Astrocyte of the spinal cord (primary cell): ENCODE data around the gene OR52H1.

Experiments
- DNase-seq: peaks from one replicate; pipeline ENCODE4 v3.0.0; 2011; ENCODE audit warnings: low read depth, low spot score
- H3K4me3 ChIP-seq: 2 replicates; pipeline ENCODE4 v1.5.1; 2011; ENCODE audit warnings: low read depth, mild to moderate bottlenecking, low read length, moderate library complexity
- in situ Hi-C: cut with HindIII; loops from 2 replicates; pipeline ENCODE4 v1.10.0; 2017; ENCODE audit warnings: low sequenced_read_pairs
- TF ChIP-seq, protein P1 (sequence below): IDR thresholded peaks from 2 replicates; pipeline ENCODE4 v1.5.1; 2012; ENCODE audit warnings: low read depth, mild to moderate bottlenecking, low read length, inconsistent platforms

The OR52H1 gene

DNA sequence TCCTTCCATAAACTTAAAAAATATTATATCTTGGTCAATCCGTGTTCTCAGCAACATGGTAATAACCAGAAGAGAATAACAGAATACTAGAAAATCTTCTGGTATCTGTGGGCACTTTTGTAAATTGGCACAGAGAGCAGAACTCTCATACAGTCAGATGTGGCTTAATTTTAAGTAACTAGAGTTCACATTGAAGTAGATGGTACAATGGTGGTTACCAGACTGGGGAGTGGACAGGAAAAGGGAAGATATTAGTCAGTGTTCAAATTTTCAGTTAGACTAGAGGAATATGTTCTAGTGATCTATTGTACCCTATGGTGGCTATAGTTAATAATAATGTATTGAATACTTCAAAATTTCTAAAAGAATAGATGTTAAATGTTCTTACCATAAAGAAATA lies 6.9 kb downstream of the OR52H1 start:
- H3K4me3 ChIP-seq = no peak overlapping the region
- in situ Hi-C loops = no loop called here
- no peak for DNase-seq
- TF ChIP-seq, protein P1, sequence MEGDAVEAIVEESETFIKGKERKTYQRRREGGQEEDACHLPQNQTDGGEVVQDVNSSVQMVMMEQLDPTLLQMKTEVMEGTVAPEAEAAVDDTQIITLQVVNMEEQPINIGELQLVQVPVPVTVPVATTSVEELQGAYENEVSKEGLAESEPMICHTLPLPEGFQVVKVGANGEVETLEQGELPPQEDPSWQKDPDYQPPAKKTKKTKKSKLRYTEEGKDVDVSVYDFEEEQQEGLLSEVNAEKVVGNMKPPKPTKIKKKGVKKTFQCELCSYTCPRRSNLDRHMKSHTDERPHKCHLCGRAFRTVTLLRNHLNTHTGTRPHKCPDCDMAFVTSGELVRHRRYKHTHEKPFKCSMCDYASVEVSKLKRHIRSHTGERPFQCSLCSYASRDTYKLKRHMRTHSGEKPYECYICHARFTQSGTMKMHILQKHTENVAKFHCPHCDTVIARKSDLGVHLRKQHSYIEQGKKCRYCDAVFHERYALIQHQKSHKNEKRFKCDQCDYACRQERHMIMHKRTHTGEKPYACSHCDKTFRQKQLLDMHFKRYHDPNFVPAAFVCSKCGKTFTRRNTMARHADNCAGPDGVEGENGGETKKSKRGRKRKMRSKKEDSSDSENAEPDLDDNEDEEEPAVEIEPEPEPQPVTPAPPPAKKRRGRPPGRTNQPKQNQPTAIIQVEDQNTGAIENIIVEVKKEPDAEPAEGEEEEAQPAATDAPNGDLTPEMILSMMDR = no peak

DNA sequence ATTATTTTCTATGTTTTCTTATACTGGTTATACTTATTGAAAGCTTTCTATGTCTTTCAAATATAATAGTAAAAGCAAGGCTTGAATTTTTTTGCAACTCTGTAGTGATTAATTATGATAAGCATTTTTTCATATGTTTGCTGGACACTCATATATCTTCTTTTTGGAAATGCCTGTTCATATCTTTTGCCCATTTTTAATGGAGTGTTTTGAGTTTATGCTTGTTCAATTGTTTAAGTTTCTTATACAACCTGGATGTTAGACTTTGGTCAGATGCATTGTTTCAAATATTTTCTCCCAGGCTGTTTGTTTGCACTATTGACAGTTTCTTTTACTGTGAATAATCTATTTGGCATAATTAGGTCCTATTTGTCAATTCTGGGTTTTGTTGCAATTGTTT lies 11.9 kb downstream of the OR52H1 start:
- no peak overlapping the region for H3K4me3 ChIP-seq
- no peak for DNase-seq
- in situ Hi-C loops = no loop called here
- TF ChIP-seq, protein P1 = no peak

DNA sequence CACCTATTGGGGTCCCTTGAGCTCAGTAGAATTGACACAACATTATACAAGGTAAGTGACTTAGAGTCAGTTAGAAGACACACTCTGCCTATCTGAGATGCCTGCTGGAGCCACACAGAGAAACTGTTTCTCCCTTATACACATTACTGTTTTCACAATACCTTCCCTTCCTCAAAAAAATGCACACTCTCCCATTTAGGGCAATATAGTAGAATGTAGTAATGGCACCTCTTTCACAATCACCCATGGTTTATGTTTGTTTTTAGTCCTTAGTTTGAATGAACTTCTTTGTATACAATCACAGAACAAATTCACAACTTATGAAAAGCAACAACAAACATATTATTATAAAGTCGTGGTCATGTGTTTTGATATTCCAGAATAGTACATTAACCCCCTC lies 14.3 kb downstream of the OR52H1 start:
- DNase-seq = no peak
- in situ Hi-C loops = no loop called here
- TF ChIP-seq, protein P1 = no peak
- H3K4me3 ChIP-seq = no peak overlapping the region

DNA sequence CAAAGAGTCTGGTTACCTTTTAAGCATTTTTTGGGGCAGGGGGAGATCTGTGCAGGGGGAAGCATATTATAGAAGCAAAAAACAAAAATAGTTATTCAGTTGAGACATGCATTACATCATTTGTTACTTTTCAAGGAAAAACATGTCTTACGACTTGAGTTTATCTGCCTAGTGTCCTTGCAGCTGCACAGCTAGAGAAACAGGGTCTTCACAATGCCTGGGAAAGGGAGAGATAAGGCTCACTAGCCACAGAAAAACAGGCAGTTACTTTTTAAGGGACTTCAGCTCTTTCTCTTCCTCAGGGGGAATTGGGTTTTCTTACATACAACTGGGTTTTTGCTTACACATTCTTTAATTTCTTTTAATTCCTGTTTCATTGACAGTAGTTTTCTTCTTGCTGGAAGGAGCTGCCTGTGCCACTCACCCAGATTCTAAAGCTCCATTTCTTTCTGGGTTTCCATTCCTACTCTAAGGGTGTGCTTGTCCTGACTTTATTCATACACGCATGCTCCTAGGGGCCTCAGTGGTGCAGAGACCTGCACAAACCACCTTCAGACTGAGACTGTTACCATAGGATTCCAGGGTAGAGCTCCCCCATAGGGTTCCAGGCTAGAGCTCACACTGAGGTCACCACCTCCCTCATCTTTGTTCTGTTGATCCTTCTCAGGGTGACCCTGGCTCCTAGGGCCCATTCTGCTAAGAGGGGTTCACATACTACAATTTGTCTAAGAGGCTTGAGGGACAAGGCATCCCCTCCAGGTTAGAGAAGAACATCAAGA lies 17.1 kb downstream of the OR52H1 start:
- in situ Hi-C loops = no loop called here

DNA sequence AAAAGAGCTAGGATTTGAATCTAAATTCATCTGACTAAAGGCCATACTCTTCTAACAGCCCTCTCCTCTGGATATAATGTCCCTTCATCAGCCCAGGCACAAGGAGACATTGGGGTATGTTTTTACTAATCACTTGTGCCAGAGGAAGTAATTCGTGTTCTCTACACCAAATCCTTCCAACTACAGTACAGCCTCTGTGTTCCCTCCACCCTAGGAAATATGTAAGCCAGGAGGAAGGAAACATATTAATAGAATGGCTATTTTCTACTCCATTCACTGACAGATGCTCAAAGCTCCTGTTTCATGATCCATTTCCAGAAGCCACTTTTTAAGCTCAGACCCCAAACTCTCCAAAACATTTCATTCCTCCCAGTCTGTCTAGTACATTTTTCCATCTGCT lies 19.8 kb downstream of the OR52H1 start:
- in situ Hi-C loops = no loop called here
- DNase-seq = no peak
- TF ChIP-seq, protein P1 = no peak
- H3K4me3 ChIP-seq = no peak overlapping the region

More for the DNA sequence above, 17.1 kb downstream of the OR52H1 start:
- TF ChIP-seq, protein P1 = no peak
- no peak overlapping the region for H3K4me3 ChIP-seq
- no peak for DNase-seq

DNA sequence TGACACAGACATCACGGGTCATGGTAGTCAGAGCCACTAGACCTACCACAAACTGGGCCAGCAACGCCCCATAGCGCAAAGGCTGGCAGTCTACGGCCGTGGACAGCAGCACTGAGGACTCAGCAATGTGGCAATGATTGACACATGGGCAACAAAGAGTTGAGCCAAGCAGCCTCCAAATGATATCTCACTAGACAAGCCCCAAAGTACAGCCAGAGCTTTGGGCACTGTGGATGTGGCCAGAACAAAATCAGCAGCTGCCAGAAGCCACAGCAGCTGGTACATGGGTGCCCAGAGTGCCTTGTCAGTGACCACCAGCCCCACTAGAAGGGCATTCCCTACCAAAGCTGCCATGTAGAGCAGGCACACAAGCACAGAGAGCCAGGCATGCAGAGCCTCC lies 20.6 kb downstream of the OR52H1 start:
- no peak for DNase-seq
- in situ Hi-C loops = no loop called here
- TF ChIP-seq, protein P1 = no peak
- no peak overlapping the region for H3K4me3 ChIP-seq
